IMR-90 (cell line): ENCODE measurements around the gene ZNF827.

Experiments used
- CEBPB ChIP-seq: IDR thresholded peaks from 2 replicates; pipeline ENCODE4 v1.6.1; 2012; ENCODE audit warnings: low read depth, low read length, improper control_type of control experiment
- MAZ ChIP-seq: IDR thresholded peaks from 2 replicates; pipeline ENCODE4 v1.6.1; 2012; ENCODE audit warnings: low read depth, mild to moderate bottlenecking, low read length, improper control_type of control experiment, moderate library complexity, borderline replicate concordance
- POLR2A ChIP-seq: IDR thresholded peaks from 2 replicates; pipeline ENCODE4 v1.6.1; 2012; ENCODE audit warnings: mild to moderate bottlenecking, low read depth, low read length
- RAD21 ChIP-seq: IDR thresholded peaks from 2 replicates; pipeline ENCODE4 v1.6.1; 2012; ENCODE audit warnings: low read length, improper control_type of control experiment
- TF ChIP-seq, protein P1 (sequence below): conservative IDR thresholded peaks from 2 replicates; pipeline ENCODE4 v1.5.1; 2012; ENCODE audit warnings: mild to moderate bottlenecking, low read depth, low read length, improper control_type of control experiment

DNA sequence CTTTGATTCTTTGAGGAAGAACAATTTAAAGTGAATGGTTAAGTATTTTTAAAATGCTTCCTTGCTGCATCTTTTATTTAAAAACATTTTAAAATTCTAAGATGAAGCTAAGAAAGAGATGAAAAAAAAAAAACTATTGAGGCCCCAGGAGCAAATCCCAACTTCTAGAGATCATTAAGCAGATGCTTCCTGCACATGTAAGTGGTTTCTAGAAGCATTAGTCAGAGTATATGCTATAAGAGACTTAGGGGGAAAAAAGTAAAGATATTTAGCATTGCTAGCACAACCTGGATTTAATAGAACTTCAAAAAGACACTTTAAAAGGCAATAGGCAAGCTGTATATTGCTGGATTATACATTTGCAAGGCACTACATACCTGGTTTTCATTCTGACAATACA is 64.7 kb downstream of the ZNF827 start:
- no peak for TF ChIP-seq MAZ
- TF ChIP-seq RAD21 = no peak
- TF ChIP-seq, protein P1, sequence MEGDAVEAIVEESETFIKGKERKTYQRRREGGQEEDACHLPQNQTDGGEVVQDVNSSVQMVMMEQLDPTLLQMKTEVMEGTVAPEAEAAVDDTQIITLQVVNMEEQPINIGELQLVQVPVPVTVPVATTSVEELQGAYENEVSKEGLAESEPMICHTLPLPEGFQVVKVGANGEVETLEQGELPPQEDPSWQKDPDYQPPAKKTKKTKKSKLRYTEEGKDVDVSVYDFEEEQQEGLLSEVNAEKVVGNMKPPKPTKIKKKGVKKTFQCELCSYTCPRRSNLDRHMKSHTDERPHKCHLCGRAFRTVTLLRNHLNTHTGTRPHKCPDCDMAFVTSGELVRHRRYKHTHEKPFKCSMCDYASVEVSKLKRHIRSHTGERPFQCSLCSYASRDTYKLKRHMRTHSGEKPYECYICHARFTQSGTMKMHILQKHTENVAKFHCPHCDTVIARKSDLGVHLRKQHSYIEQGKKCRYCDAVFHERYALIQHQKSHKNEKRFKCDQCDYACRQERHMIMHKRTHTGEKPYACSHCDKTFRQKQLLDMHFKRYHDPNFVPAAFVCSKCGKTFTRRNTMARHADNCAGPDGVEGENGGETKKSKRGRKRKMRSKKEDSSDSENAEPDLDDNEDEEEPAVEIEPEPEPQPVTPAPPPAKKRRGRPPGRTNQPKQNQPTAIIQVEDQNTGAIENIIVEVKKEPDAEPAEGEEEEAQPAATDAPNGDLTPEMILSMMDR = no peak
- no peak for TF ChIP-seq POLR2A
- no peak for TF ChIP-seq CEBPB
